GM06990 (cell line): ENCODE data around the gene NFE2L3.

ENCODE experiments used
- DNase-seq: peaks from one replicate; pipeline ENCODE4 v3.0.0-alpha.2; 2011; ENCODE audit not compliant: insufficient read length; ENCODE audit errors: extremely low read depth
- H3K27me3 ChIP-seq: replicated peaks from 2 replicates; pipeline ENCODE4 v1.6.0; 2011; ENCODE audit warnings: low read length; ENCODE audit not compliant: control insufficient read depth, insufficient read depth
- H3K36me3 ChIP-seq: 2 replicates; pipeline ENCODE4 v1.5.1; 2011; ENCODE audit warnings: low read length; ENCODE audit not compliant: control insufficient read depth, insufficient read depth
- H3K4me3 ChIP-seq: replicated peaks from 2 replicates; pipeline ENCODE4 v1.5.1; 2011; ENCODE audit warnings: low read depth, mild to moderate bottlenecking, control low read depth, low read length
- TF ChIP-seq, protein P1 (sequence below): IDR thresholded peaks from 2 replicates; pipeline ENCODE4 v1.5.1; 2011; ENCODE audit warnings: low read length, control low read depth, mild to moderate bottlenecking, inconsistent platforms; ENCODE audit not compliant: insufficient read depth, poor library complexity, severe bottlenecking

The NFE2L3 gene

DNA sequence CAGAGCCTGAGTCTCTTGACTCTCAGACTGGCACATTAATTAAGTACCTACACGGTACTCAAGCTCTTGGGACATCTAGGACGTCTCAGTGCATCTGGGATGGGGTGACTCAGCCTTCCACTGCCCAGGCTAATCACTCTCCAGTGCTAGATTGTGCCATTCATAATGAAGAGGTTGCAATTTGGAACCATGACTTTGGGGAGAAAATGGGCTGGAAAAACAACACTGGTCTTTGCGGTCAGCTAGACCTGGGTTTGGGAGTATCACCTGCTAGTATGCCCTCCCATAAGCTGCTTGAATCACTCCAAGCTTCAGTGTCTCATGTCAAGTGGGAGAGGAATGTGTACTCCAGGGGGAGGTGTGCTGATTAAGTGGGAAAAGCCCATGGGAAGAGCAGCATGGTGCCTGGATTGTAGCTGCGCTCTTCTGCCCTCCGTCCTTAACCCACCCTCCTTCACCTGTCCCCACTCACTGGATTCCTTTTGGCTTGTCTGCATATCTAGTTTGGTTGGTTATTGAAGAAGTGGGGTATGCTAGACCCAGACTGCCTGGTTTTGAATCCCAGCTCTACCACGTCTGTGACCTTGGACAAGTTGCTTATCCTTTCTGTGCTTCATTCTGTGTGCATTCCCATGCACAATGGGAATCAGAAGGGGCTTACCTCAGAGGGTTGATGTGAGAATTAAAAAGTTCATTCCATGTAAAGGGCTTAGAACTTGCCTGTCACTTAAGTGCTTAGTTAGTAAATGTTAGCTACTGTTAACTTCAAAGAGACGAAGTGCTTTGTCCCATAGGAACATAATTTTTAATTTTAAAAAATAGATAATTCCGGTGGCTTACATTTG is 3.8 kb downstream of the NFE2L3 start:
- TF ChIP-seq, protein P1, sequence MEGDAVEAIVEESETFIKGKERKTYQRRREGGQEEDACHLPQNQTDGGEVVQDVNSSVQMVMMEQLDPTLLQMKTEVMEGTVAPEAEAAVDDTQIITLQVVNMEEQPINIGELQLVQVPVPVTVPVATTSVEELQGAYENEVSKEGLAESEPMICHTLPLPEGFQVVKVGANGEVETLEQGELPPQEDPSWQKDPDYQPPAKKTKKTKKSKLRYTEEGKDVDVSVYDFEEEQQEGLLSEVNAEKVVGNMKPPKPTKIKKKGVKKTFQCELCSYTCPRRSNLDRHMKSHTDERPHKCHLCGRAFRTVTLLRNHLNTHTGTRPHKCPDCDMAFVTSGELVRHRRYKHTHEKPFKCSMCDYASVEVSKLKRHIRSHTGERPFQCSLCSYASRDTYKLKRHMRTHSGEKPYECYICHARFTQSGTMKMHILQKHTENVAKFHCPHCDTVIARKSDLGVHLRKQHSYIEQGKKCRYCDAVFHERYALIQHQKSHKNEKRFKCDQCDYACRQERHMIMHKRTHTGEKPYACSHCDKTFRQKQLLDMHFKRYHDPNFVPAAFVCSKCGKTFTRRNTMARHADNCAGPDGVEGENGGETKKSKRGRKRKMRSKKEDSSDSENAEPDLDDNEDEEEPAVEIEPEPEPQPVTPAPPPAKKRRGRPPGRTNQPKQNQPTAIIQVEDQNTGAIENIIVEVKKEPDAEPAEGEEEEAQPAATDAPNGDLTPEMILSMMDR, result no peak
- Histone ChIP-seq H3K4me3 (peak overlapping the region; percentile 23), H3K36me3 (no peaks in the 10 kb centered on the region), H3K27me3 (no peaks in the 10 kb centered on the region)
- no peak for DNase-seq

DNA sequence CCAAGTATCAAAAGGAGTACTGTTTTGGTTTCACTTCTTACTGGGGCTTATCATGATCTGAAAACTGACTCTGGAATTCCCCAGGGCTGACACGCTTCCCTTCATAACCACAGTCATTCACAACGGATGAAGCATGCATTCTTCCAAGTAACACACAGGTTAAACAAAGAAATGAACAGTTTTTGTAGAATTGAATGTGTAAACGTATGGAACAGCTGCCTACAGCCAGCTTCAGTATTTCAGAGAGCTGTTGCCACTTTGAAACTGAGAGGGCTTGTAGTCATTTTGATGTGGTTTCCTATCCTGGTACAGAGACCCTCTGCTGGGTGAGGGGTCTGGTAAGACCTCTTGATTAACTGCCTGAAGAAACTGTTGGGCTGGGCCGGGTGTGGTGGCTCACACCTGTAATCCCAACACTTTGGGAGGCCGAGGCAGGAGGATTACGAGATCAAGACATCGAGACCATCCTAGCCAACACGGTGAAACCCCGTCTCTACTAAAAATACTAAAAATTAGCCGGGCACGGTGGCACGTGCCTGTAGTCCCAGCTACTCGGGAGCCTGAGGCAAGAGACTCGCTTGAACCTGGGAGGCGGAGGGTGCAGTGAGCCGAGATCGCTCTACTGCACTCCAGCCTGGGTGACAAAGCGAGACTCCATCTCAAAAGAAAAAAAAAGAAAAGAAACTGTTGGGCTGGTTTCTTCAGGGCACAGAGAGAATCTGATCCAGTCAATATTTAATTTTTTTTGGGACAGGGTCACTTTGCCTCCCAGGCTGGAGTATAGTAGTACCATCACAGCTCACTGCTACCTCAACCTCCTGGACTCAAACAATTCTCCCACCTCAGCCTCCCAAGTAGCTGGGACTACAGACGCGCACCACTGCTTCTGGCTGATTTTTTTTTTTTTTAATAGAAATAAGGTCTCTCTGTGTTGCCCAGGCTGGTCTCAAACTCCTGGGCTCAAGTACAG is 4.7 kb downstream of the NFE2L3 start:
- TF ChIP-seq, protein P1, result no peak
- H3K27me3 ChIP-seq, result no peaks in the 10 kb centered on the region
- peak overlapping the region; percentile 54 for H3K4me3 ChIP-seq
- DNase-seq, result peak; percentile 67
- H3K36me3 ChIP-seq, result no peaks in the 10 kb centered on the region

DNA sequence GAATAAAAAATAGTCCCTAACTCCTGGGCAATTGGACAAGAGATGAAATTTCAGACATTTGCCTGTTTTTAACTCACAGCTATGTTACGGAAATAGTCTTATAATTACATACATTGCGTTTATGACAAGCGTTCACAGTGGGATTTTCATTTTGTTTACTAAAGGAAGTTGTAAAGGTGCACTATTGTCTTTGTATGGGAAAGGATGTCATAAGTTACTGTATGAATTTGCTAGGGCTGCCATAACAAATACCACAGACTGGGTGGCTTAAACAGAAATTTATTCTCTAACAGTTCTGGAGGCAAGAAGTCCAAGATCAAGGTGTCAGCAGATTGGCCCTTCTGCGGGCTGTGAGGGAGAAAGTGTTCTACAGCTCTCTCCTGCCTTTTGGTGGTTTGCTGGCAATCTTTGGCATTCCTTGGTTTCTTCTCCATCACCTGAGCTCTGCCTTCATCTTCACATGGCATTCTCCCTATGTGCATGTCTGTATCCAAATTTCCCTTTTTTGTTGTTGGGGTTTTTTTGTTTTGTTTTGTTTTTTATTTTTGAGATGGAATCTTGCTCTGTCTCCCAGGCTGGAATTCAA is 5.6 kb downstream of the NFE2L3 start:
- Histone ChIP-seq H3K27me3 (no peaks in the 10 kb centered on the region), H3K36me3 (no peaks in the 10 kb centered on the region), H3K4me3 (no peak overlapping the region)
- DNase-seq, result no peak
- TF ChIP-seq, protein P1, result no peak

DNA sequence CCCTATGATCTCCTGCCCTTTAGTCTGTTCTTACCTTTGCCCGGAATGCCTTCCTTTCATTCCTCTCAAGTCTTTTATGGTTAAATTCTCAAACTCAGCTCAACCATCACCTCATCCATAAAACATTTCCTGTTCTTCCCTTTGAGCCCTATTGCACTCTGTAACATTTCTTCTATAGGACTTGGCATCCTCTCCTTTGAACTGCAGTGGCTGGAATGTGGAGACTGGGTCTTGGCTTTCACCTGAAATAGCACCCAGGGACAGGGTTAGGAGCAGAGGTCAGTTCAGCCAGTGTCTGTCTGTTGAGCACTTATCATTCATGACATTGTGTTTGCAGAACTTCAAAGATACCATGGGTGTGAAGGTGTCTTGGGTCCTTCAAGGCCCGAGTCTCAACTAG is 7.2 kb downstream of the NFE2L3 start:
- TF ChIP-seq, protein P1, result no peak
- no peak overlapping the region for H3K4me3 ChIP-seq
- H3K36me3 ChIP-seq, result no peaks in the 10 kb centered on the region
- no peak for DNase-seq
- no peaks in the 10 kb centered on the region for H3K27me3 ChIP-seq

DNA sequence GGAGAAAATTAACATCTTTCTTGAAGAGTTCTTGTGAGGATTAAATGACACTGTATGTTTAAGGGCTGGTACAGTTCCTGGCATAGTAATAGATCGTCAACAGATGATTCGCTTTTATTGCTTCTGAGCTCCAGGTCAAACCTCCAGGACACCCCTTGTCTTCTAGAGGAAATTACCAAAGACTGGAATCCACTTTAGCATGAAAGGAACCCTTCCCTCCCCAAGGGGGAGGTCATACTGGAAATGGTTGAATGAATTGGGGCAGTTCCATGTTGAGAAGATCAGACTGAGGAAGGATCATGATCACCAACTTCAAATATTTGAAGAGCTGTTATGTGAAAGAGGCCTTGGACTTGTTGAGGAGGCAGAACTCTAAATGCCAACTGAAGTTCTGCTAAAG is 8.9 kb downstream of the NFE2L3 start:
- DNase-seq, result no peak
- no peaks in the 10 kb centered on the region for H3K27me3 ChIP-seq
- no peak overlapping the region for H3K4me3 ChIP-seq
- H3K36me3 ChIP-seq, result no peaks in the 10 kb centered on the region
- TF ChIP-seq, protein P1, result no peak
